K562 (cell line): ENCODE measurements around the gene VEZF1.

Experiments
- CTCF ChIP-seq, 3 experiments: IDR thresholded peaks in 2 of 3; conservative IDR thresholded peaks in 1 of 3; 2 replicates each; pipeline ENCODE4 v1.5.1; 2011 to 2012; ENCODE audit warnings: low read length in 3 of 3, mild to moderate bottlenecking in 3 of 3, control low read depth in 2 of 3, improper control_type of control experiment in 1 of 3, inconsistent platforms in 1 of 3, low read depth in 1 of 3, mixed read lengths in 1 of 3, moderate library complexity in 1 of 3; ENCODE audit not compliant: insufficient read depth in 2 of 3
- FOXJ3 ChIP-seq: sonication (generic); formaldehyde crosslinking; IDR thresholded peaks from 2 replicates; pipeline ENCODE4 v1.4.0; 2020; ENCODE audit warnings: mild to moderate bottlenecking, missing genetic modification reagents
- MAFG ChIP-seq: fragments of 450-650 bp; conservative IDR thresholded peaks from 2 replicates; pipeline ENCODE4 v1.6.1; 2016; ENCODE audit warnings: missing genetic modification characterization, missing compliant biosample characterization
- MAX ChIP-seq: sonication (generic); formaldehyde crosslinking; IDR thresholded peaks from 2 replicates; pipeline ENCODE4 v1.9.0; 2022; ENCODE audit warnings: mild to moderate bottlenecking, missing genetic modification reagents
- POLR2A ChIP-seq: fragments of 450-650 bp; conservative IDR thresholded peaks from 2 replicates; pipeline ENCODE4 v1.6.1; 2016
- RBBP5 ChIP-seq: fragments of 200-600 bp; sonication (generic); IDR thresholded peaks from 2 replicates; pipeline ENCODE4 v1.6.1; 2012; ENCODE audit warnings: borderline replicate concordance, mild to moderate bottlenecking, low read length, control low read depth, inconsistent platforms; ENCODE audit not compliant: insufficient read depth, poor library complexity, severe bottlenecking
- ZFP91 ChIP-seq: sonication (generic); formaldehyde crosslinking; IDR thresholded peaks from 2 replicates; pipeline ENCODE4 v1.8.0; 2022; ENCODE audit warnings: mild to moderate bottlenecking, missing genetic modification reagents
- ZNF263 ChIP-seq: sonication (generic); formaldehyde crosslinking; IDR thresholded peaks from 2 replicates; pipeline ENCODE4 v1.8.0; 2022; ENCODE audit warnings: mild to moderate bottlenecking, missing genetic modification reagents, borderline replicate concordance

GRCh38 chr17:57924677-57925076, 63.4 kb downstream of the VEZF1 start:
- TF ChIP-seq MAFG (tag), result no peak
- TF ChIP-seq FOXJ3 (CRISPR knock-in tag), result no peak
- TF ChIP-seq POLR2A, result no peak
- no peak for TF ChIP-seq RBBP5
- no peak for TF ChIP-seq CTCF (IDR thresholded peaks at IDR 0.05 in 2 of 3, conservative IDR thresholded peaks at IDR 0.05 in 1 of 3; ENCODE audit: insufficient read depth in 2 of 3, low read depth in 1 of 3, low read length in 3 of 3)
- no peak for TF ChIP-seq MAX
- no peak for TF ChIP-seq ZNF263 (CRISPR knock-in tag)
- TF ChIP-seq ZFP91 (CRISPR knock-in tag), result no peak
